GM19463 (cell line): ENCODE results near the gene ZNRF3.
"Not testable (repeated sequence)": the region's sequence is repeated elsewhere in the genome, so short reads cannot be mapped to it uniquely, and the experiment has no call there.

ENCODE experiments used
- ATAC-seq: cut with Tn5 transposase; IDR thresholded peaks from one replicate; pipeline ENCODE4 v1.9.1; 2021; ENCODE audit warnings: mild to moderate bottlenecking, moderate library complexity; ENCODE audit not compliant: unreplicated experiment

ZNRF3 gene

DNA sequence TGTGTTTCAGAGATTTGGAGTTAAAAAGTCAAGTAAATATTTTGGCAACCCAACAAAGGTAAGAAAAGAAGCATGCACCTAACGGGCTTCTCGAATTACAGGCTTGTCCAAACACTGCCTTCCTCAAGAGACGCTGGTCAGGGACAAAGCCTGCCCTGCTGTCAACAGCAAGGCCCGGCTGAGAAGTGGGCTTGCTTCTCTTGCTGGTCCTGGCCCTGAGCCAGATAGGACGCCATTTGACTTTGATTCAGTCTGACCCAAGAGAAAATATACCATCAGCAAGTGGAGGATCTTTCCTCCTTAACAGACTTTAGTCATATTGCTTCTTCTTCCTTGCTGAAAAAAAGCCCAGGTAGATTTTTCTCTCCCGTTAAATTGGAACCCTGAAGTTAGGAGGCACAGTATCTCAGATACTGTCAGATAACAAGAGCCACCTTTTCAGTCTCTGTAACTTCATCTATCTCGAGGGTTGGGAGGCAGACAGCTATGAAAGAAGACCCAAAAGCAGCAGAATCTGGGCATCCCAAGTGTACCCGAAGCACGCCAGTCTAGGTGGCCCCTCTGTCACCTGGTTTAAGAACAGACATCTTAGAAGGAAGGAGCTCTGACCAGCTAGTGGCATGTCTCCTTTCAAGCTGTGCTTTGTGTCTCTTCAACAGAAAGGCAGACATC lies 120.7 kb downstream of the ZNRF3 start:
- no peak for ATAC-seq

DNA sequence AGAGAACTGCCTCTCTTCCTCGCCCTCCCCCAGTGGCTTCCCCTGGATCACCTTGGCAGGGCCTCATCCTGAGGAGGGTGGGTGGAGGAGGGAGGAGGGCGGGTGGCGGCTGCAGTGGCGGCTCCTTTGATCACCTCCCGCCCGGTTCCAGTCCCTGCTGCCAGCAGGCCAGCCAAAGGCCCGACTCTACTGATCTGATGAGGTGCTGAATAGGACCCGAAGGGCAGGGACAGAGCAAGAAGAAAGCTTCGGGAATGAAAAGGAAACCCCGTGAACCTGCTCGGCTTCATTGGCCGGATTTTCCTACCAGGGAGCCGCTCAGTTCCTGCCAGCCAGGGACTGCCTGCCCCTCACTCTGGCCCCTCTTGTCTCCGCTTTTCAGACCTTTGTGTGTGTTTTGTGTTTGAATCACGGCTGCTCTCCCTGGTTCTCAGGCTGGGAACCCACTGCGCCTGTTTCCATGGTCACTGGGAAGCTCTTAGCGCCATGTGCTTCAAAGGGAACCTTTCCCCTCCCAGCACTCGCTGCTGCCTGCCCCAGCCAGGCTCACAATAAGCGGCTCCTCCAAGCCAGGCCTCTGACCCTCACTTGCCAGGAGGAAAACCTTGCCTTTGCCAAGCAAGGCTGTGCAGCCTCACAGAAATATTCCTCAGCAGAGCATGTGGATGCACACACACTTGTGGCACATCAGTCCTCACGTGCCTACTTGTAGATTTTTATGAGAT lies 121.4 kb downstream of the ZNRF3 start:
- ATAC-seq, result no peak

DNA sequence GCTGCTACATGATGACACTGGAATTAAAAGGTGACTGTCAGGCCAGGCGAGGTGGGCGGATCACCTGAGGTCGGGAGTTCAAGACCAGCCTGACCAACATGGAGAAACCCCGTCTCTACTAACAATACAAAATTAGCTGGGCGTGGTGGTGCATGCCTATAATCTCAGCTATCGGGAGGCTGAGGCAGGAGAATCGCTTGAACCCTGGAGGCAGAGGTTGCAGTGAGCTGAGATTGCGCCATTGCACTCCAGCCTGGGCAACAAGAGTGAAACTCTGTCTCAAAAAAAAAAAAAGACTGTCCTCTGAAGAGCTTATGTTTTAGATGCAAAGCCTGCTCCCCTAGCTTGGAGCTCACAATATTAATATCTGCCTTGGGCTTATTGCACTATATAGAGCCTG lies 122.4 kb downstream of the ZNRF3 start:
- not testable (repeated sequence) for ATAC-seq

DNA sequence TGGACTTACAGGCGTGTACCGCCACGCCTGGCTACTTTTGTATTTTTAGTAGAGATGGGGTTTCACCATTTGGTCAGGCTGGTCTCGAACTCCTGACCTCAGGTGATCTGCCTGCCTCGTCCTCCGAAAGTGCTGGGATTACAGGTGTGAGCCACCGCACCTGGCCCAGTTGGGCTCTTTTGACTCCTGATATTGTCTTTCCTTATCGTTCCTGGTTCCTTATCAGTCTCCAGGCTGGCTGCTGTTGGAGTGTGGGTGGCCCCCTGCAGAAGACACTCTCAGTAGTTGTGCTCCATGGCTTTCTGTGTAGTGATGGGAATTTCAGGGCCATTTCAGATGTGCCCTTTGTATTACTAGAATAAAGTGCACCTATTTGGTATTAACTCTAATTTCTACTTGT lies 123.0 kb downstream of the ZNRF3 start:
- ATAC-seq, result no peak

DNA sequence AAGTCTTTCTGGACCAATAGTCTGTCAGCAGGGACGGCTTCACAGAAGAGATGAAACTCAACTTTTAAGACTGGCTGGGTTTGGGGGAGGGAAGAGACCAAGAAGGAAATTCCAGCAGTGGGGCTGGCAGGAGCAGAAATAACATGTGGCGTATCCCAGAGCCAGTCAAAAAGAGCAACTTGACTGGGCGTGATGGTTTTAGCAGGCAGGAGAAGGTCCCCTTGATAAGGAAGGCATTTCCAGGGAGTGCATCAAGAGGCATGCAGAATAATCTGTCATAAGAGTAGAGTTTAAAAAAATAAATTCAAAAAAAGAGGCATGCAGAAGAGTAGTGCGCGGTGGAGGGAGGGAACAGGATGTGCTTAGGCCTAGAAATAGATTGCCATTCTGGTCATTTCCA lies 125.8 kb downstream of the ZNRF3 start:
- no peak for ATAC-seq

DNA sequence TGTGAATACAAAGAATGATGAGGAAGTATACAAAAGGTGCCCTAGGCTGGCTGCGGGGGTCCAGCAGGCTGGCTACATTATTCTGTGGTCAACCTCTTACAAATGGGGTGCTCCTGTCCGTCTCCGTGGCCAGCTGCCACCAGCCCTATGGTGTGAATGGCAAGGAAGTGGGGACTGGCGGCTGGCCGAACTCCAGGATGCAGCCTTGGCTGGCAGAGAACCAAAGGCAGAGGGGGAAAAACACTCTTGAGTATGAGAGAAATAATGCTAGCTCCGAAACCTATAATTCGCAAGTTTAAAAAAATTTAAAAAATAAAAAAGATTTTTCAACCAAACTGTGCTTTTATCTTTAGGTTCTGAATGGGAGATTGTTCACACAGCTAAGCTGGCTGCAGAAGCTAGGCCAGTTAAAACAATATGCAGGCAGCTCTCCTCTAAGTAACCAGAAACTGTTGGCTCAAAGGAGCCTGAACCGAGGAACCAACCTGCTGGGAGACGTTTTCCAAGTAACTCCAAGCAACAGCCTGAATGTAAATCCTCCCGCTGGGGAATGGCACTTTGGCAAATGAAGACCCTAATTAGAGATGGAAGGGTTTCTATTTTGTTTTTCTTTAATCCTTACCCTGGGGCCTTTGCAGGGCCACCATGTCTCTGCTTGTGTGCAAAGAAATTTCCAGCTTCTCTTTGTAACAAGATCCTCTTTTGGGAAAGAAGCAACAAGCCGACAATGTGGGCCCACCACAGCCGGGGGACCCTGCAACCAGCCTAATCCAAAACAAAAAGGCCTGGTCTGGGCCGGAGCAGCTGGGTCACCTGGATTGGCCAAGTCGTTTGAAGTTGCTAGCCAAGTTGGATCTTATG lies 128.1 kb downstream of the ZNRF3 start:
- no peak for ATAC-seq

DNA sequence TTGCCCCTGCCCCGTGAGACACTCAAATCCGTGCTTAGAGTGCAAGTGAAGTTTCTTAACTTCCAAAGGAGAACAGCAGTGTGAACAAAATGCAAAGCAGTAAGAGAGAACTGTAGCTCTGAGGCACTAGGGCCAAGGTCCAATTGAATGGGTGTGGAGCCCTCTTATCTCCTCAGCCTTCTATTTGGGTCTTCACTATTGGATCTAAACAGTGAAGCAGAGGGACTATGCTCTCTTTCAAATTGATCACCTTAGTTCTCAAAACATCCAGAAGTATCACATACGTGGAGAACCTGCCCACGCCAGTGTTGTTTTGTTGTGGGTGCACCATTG lies 128.7 kb downstream of the ZNRF3 start:
- no peak for ATAC-seq

DNA sequence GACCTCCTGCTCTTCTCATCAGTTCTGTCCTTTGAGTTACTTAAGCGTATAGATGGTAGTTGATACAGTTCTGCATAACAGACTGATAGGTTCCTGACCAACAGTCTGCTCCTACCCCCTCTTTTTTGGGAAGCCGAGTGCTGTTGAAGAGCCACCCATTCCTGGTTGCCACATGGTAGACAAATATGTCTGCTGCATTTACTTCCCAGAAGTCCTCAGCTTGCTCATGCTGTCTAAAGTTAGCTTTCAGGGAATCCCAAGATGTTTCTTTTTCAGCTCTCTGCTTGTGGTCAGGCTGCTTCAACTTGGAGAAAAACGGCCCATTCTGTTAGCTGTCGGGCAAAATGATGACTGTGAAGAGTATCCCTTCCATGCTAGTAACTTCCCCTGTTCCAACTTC lies 129.6 kb downstream of the ZNRF3 start:
- ATAC-seq, result no peak

DNA sequence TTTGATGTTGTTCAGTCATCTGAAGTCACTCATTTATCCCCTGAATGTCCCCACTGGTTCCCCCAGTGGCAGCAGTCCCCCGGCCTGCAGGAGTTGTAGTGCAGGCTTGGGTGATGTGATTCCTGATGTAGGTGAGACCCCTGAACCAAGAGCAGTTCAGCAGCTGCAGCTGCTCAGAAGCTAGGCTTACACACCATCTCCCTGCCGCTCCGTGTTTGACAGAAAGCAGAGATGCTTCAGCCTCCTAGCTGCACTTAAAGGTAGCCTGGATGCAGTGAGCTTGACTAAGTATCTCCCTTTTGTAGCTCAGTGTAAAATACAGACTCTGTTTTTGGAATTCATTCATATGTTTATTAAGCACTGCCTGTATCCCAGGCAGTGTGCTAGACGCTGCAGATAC lies 130.9 kb downstream of the ZNRF3 start:
- no peak for ATAC-seq

DNA sequence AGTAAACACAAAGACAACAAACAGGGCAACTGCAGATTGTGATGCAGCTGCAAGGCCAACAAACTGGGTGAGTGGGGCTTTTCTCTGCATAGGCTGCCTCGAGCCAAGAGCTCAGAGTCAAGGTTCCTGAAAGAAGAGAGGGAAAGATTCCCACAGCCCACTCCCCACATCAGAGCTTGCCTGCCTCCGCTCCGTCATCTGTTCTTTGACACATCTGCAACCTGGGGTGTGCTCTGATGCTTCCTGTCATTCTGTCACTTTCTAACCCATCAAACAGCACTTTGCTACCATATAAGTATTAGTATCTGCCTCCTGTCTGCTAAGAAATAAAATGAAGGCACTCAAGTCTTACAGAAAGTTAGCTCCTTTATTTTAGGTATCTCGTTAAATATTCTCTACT lies 131.4 kb downstream of the ZNRF3 start:
- no peak for ATAC-seq

DNA sequence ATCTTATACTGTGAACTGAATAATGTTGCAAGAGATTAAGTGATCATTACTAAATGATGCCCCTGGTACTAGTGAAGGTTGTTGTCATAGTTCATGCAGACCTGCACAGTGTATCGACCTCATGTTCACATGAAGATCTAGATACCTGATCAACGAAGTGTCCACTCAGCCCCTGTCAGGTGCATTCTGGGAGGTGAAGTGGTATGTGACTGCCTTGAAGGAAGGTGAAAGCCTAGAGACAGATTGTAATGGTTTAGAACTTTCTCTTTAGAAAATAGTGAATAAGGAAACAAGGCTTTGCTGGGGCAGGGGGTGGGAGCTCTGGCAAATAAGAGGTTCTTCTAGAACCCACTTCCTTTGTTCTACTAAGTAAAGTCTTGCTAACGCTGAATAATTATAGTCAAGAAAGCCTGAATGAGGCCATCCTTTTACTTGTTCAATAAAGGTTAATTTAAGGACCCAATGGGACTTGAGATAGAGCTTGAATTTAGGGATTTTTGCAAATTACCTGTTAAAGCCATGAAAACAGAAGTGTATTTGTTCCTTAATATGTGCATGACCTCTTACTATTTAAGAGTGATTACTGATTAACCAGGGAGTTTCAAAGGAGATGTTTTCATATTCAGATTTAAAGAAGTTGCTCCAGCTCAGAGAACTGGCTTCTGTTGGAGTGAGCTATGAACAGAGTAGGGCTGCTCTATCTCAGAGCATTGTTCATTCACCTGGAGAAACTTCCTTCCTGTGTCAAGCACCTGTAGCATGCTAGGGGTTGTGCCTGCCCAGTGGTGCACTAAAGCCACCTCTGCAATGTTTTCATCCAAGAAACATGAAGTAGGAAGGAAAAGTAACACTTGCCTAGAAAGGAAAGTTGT lies 132.9 kb downstream of the ZNRF3 start:
- ATAC-seq, result no peak

DNA sequence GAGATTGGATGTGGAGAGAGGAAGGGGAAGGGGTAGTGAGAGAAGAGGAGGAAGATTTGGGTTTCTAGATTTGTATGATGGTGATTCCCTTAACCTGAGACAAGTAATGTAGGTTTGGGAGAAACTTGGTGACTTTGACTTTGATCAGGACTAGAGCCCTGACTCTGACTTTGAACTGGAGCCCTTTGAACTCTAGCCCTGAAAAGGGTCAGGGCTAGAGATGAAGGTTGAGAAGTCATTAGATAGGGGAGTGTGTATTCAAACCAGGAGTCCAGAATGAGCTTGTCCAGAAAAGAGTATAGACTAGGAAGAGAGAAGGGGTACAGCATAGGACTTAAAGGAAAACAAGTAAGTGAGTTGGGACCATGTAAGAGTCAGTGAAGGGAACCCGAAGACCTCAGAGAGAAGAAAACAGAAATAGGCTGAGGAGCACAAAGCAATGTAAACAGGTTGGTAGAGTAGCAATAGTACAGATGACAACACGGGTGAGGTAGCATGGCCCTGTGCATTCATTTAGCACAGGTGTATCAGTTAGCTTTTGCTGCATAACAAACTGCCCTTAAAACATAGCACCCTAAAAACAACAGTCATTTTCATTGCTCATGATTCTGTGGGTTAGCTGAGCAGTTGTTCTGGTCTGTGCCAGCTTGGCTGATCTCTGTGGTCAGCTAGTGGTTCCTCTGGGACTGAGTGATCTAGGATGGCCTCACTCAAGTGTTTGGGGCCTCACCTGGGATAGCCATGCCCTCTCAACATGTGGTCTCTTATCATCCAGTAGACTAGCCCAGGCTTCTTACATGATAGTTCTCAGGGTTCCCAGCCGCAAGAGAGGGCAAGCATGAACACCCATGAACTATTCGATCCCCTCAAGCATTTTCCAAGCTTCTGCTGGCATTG lies 135.2 kb downstream of the ZNRF3 start:
- ATAC-seq, result no peak

DNA sequence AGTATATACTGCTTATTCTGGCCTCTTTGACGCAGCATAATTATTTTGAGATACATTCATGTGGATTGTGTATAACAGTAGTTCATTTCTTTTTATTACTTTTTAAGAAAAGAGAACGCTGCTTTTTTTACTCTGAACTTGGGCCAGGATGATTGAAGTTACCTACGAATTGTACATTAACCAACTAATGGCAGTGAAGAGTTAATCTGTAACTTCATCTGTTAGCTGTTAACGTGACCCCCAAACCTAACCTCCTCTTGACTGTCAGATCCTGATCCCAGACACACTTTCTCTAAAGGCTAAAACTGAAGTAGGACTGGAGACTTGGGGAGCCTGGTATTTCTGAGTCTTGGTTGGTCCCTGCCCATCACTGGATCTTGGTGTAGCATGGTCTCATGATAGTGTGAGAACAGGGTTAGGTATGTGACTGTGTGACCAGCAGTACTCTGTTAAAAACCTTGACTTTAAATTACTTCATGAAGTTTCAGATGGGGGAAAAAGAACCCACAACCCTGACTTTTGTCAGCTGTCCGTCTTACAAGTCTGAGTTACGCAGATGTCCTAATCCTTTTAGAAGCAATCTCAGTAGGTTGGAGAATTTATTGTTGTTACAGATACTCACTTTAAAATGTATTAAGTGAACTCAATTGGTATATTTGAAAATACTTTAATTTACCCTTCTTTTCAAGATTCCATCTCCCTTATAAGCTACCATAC lies 138.9 kb downstream of the ZNRF3 start:
- ATAC-seq, result no peak

DNA sequence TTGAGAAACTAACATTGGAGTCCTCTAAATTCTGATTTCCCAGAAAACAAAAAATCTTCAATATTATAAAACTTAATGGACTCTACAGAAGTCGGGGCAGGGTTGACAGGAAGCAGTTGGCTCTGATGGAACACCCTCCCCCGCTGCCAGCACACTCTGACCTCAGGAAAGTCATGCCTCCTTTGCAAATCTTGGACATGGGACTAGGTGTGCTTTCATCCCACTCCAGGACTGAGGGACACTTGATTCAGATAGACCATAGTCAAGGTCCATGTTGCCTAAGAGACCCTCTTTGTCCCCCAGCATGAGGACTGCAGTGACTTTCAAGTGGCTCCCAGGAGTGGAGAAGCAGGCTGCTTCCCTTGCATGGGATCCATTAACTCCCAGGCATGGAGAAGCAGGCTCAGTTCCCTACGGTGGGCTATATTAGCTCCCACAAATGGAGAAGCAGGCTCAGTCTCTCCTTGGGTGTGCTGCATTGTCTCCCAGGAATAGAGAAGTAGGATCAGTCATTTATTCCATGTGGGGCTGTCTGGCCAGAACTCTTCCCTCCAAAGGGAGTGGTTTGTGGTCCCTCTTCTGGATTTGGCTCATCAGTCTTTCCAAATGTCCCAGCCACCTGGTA lies 139.9 kb downstream of the ZNRF3 start:
- ATAC-seq, result no peak

DNA sequence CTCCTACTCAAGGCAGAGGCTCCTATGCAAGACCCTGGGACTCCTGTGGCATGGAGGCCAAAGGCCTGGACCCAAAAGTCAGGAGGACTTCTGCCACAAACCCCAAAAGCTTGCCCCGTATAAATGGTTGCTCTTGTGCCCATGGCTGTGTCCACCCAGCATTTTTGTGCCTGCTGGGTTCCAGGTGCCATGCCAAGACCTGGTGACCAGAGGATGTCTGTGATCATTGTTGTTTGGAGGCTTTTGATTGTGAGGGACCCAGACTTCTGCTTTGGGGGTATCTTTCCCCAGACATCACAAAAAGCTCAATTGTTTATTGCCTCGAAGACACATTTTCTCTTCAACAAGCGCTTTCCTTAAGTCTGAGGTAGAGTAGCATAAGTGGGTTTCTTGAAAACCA lies 143.2 kb downstream of the ZNRF3 start:
- no peak for ATAC-seq

DNA sequence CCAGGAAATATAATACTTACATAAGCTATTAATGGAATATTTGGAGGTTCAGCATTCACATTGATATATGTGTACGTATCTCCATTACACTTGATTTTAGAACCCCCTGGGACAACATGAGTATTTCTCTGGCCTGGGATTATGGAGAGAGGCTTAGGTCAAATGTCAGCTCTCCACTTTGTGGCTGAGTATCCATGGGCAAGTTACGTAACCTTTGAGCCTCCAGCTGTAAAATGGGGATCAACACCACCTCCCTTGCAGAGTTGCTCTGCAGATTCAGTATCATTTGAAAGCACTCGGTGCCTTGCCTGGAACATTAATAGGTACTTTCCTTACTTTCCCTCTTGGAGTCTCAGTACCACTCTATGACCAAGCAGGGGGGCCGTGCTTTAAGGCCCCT lies 145.1 kb downstream of the ZNRF3 start:
- no peak for ATAC-seq

DNA sequence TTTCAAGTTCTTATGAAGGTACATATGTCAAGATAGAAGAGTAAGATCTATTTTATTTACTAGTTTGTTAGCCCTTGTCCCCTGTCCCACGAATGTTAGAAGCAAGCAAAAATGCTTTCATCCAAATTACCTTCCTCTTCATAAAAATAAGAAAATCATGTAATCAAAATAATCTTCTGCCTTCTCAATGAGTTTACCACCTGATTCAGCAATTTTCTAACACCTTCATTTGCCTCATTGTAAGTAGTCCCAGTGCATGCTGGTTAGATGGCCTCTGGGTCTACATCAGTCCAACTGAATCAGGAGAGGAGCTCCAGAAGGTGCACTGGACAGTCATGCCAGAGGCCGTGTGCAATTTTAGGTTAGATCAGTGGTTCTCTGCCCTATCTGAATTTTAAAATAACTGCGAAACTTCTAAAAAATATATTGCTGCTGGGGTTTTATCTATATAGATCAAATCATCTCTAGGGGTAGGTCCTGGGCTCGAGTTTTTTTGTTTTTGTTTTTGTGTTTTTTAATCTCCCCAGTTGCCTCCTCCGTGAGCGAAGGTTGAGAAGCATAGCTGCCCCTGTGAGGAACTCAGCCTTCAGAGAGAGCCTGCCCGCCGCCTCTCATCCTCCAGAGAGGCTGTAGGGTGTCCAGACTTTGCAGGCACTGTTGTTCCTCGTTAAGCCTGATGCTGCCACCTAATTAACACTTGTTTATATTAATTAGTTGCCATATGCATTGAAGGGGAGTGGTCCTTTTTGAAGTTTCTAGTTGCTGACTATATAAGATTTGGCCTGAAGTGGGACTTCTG lies 146.0 kb downstream of the ZNRF3 start:
- ATAC-seq, result no peak

DNA sequence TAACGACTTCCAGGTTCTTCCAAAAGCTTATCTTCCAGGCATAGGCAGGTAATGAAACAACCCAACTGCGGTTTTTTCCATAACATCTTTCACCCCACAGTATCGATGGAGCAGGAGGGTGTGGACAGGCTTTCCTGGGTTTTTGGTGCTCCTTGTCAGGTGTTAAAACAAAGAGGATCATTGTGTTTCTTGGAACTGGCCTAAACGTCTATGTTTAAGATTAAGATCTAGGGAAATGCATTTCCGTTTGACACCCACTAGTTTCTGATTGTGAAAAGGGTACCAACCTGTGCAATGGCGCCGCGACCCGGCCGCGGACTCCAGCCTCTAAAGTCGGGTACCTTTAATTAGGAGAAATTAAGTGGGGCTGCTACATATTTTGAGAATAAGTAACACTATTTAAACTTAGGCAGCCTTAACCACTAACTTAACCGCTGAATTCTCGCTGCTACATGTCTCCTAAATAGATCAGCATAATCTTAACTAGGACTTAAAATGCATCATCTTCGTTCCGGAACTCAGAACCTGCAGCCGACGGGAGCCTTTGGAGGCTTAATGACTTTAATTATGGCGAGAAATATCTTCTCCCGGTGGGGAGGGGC lies 146.7 kb downstream of the ZNRF3 start:
- ATAC-seq, result no peak
